ENCODE measurements around the gene OR4D6. TPM values are rescaled to one million over a fixed set of nuclear protein-coding genes. Genes with fewer than 3 reads are reported as not detected.

The OR4D6 gene
- total and polyA plus RNA-seq, 2 donors from 2014 or later, result not detected

GRCh38 chr11:59417023-59417422 is 39.7 kb upstream of the OR4D6 start:
- DNase-seq, result no peak
- H3K36me3 ChIP-seq (ENCODE audit: control insufficient read depth in 2 of 3, insufficient read depth in 3 of 3, low read length in 3 of 3), result no peaks in the 10 kb centered on the region
- no peak overlapping the region for H3K27ac ChIP-seq (ENCODE audit: low read depth in 2 of 2, low read length in 2 of 2)
- H3K9ac ChIP-seq (ENCODE audit: low read length in 3 of 3), result no peak overlapping the region
- FAIRE-seq, result no peak
- no peaks in the 10 kb centered on the region for H3K9me3 ChIP-seq (ENCODE audit: control insufficient read depth in 2 of 3, insufficient read depth in 1 of 3, low read length in 3 of 3)
- no peak overlapping the region for H3K4me3 ChIP-seq (ENCODE audit: low read length in 3 of 3)
- TF ChIP-seq CTCF (IDR thresholded peaks at IDR 0.05; ENCODE audit: borderline replicate concordance, extremely low read depth, insufficient read depth), result no peak
- intact Hi-C loops (cut with DNase I), result no loop called here
- H3K27me3 ChIP-seq (ENCODE audit: control insufficient read depth, insufficient read depth, low read length), result no peaks in the 10 kb centered on the region
- H3K4me1 ChIP-seq (ENCODE audit: control insufficient read depth in 2 of 3, insufficient read depth in 2 of 3, low read depth in 1 of 3, low read length in 3 of 3), result no peaks in the 10 kb centered on the region

- TF ChIP-seq CTCF (IDR thresholded peaks at IDR 0.05; ENCODE audit: borderline replicate concordance, extremely low read depth, insufficient read depth), result no peak
- no peaks in the 10 kb centered on the region for H3K9me3 ChIP-seq (ENCODE audit: control insufficient read depth in 2 of 3, insufficient read depth in 1 of 3, low read length in 3 of 3)
- H3K4me1 ChIP-seq (ENCODE audit: control insufficient read depth in 2 of 3, insufficient read depth in 2 of 3, low read depth in 1 of 3, low read length in 3 of 3), result no peaks in the 10 kb centered on the region
- no peak overlapping the region for H3K4me3 ChIP-seq (ENCODE audit: low read length in 3 of 3)
- no peak overlapping the region for H3K27ac ChIP-seq (ENCODE audit: low read depth in 2 of 2, low read length in 2 of 2)
- no peak overlapping the region for H3K9ac ChIP-seq (ENCODE audit: low read length in 3 of 3)
- no peaks in the 10 kb centered on the region for H3K36me3 ChIP-seq (ENCODE audit: control insufficient read depth in 2 of 3, insufficient read depth in 3 of 3, low read length in 3 of 3)
- no peaks in the 10 kb centered on the region for H3K27me3 ChIP-seq (ENCODE audit: control insufficient read depth, insufficient read depth, low read length)
- DNase-seq (no peak), FAIRE-seq (no peak)
- intact Hi-C loops (cut with DNase I), result no loop called here
These were observed 38.6 kb upstream of the OR4D6 start for GRCh38 chr11:59418156-59418555.

- no peak overlapping the region for H3K27ac ChIP-seq (ENCODE audit: low read depth in 2 of 2, low read length in 2 of 2)
- H3K4me1 ChIP-seq (ENCODE audit: control insufficient read depth in 2 of 3, insufficient read depth in 2 of 3, low read depth in 1 of 3, low read length in 3 of 3), result no peaks in the 10 kb centered on the region
- H3K36me3 ChIP-seq (ENCODE audit: control insufficient read depth in 2 of 3, insufficient read depth in 3 of 3, low read length in 3 of 3), result no peaks in the 10 kb centered on the region
- H3K9me3 ChIP-seq (ENCODE audit: control insufficient read depth in 2 of 3, insufficient read depth in 1 of 3, low read length in 3 of 3), result no peaks in the 10 kb centered on the region
- H3K27me3 ChIP-seq (ENCODE audit: control insufficient read depth, insufficient read depth, low read length), result no peaks in the 10 kb centered on the region
- no peak for TF ChIP-seq CTCF (IDR thresholded peaks at IDR 0.05; ENCODE audit: borderline replicate concordance, extremely low read depth, insufficient read depth)
- intact Hi-C loops (cut with DNase I), result no loop called here
- DNase-seq (no peak), FAIRE-seq (no peak)
- H3K4me3 ChIP-seq (ENCODE audit: low read length in 3 of 3), result no peak overlapping the region
- H3K9ac ChIP-seq (ENCODE audit: low read length in 3 of 3), result no peak overlapping the region
These were observed 32.9 kb upstream of the OR4D6 start for GRCh38 chr11:59423835-59424234.

GRCh38 chr11:59425131-59425530 is 31.6 kb upstream of the OR4D6 start:
- intact Hi-C loops (cut with DNase I), result loop anchor here (5.0 kb wide), 1 partner anchor 258 kb away; no protein-coding TSS in a partner anchor
- no peaks in the 10 kb centered on the region for H3K4me1 ChIP-seq (ENCODE audit: control insufficient read depth in 2 of 3, insufficient read depth in 2 of 3, low read depth in 1 of 3, low read length in 3 of 3)
- FAIRE-seq, result no peak

More at GRCh38 chr11:59425131-59425530, 31.6 kb upstream of the OR4D6 start:
- no peak overlapping the region for H3K9ac ChIP-seq (ENCODE audit: low read length in 3 of 3)
- no peak overlapping the region for H3K4me3 ChIP-seq (ENCODE audit: low read length in 3 of 3)
- DNase-seq, result no peak
- no peak for TF ChIP-seq CTCF (IDR thresholded peaks at IDR 0.05; ENCODE audit: borderline replicate concordance, extremely low read depth, insufficient read depth)
- no peak overlapping the region for H3K27ac ChIP-seq (ENCODE audit: low read depth in 2 of 2, low read length in 2 of 2)
- H3K27me3 ChIP-seq (ENCODE audit: control insufficient read depth, insufficient read depth, low read length), result no peaks in the 10 kb centered on the region
- no peaks in the 10 kb centered on the region for H3K9me3 ChIP-seq (ENCODE audit: control insufficient read depth in 2 of 3, insufficient read depth in 1 of 3, low read length in 3 of 3)
- H3K36me3 ChIP-seq (ENCODE audit: control insufficient read depth in 2 of 3, insufficient read depth in 3 of 3, low read length in 3 of 3), result no peaks in the 10 kb centered on the region
